AG04449 (cell line): ENCODE data around the gene CDC45.

Source experiments
- CTCF ChIA-PET: fragments of 350-600 bp; formaldehyde crosslinking; extraction: SDS; loops from one replicate; lab custom pipeline; 2021; ENCODE audit warnings: antibody characterized with exemption; lab: Yijun Ruan, JAX
- POLR2A ChIA-PET: fragments of 400-600, 350-600 bp; formaldehyde crosslinking; extraction: SDS; loops from one replicate; lab custom pipeline; 2020; ENCODE audit warnings: antibody characterized with exemption, inconsistent platforms; lab: Yijun Ruan, JAX
- DNase-seq: peaks from one replicate; pipeline ENCODE4 v3.0.0-alpha.2; 2010; ENCODE audit warnings: low read depth, low spot score
- H3K4me3 ChIP-seq: 2 replicates; pipeline ENCODE4 v1.5.1; 2011; ENCODE audit warnings: low read depth, mild to moderate bottlenecking, control low read depth, low read length
- CTCF ChIP-seq: IDR thresholded peaks from one replicate; pipeline ENCODE4 v1.5.1; 2011; ENCODE audit warnings: mild to moderate bottlenecking, moderate library complexity, low read length, control low read depth, inconsistent platforms; ENCODE audit not compliant: insufficient read depth; ENCODE audit errors: missing control alignments

CDC45 gene

GRCh38 chr22:19510919-19511341 is 31.2 kb downstream of the CDC45 start:
- ChIA-PET POLR2A (no interaction called here), CTCF (no interaction called here)
- TF ChIP-seq CTCF, result no peak
- no peak overlapping the region for H3K4me3 ChIP-seq
- no peak for DNase-seq

- TF ChIP-seq CTCF, result no peak
- DNase-seq, result no peak
- no peak overlapping the region for H3K4me3 ChIP-seq
- ChIA-PET CTCF (no interaction called here), POLR2A (no interaction called here)
Observed at GRCh38 chr22:19513823-19514222, 34.1 kb downstream of the CDC45 start.

GRCh38 chr22:19514831-19515565 is 35.3 kb downstream of the CDC45 start:
- ChIA-PET CTCF (interaction anchor here (0.9 kb wide), 1 partner anchor 114 kb away, joined by 3 read pairs; no protein-coding TSS in a partner anchor), POLR2A (no interaction called here)

GRCh38 chr22:19515654-19516377 is 36.1 kb downstream of the CDC45 start:
- POLR2A ChIA-PET, result no interaction called here
- no peak overlapping the region for H3K4me3 ChIP-seq
- TF ChIP-seq CTCF, result no peak
- DNase-seq, result no peak
- CTCF ChIA-PET, result no interaction called here

More at GRCh38 chr22:19514831-19515565, 35.3 kb downstream of the CDC45 start:
- no peak overlapping the region for H3K4me3 ChIP-seq
- DNase-seq, result no peak
- TF ChIP-seq CTCF, result no peak

GRCh38 chr22:19516378-19517170 is 36.9 kb downstream of the CDC45 start:
- POLR2A ChIA-PET, result no interaction called here

More at GRCh38 chr22:19516378-19517170, 36.9 kb downstream of the CDC45 start:
- no peak overlapping the region for H3K4me3 ChIP-seq
- CTCF ChIA-PET, result no interaction called here
- no peak for TF ChIP-seq CTCF
- no peak for DNase-seq
